PC-9 (cell line): ENCODE results near the gene NUDCD3.

Experiments
- CTCF ChIP-seq: fragments of 200-600 bp; sonication (generic); conservative IDR thresholded peaks from 2 replicates; pipeline ENCODE4 v1.6.1; 2017; ENCODE audit warnings: mixed run types, antibody characterized with exemption, mild to moderate bottlenecking, moderate library complexity
- EZH2 ChIP-seq: fragments of 200-600 bp; sonication (generic); IDR thresholded peaks from 2 replicates; pipeline ENCODE4 v1.8.0; 2017; ENCODE audit warnings: antibody characterized with exemption, low read depth

- TF ChIP-seq CTCF (no peak), EZH2 (no peak)
Measured at GRCh38 chr7:44347546-44348114, 142.8 kb downstream of the NUDCD3 start.
